GM21619 (cell line): Measurements from ENCODE around the gene FAM204A.

Experiments used
- ATAC-seq: cut with Tn5 transposase; IDR thresholded peaks from one replicate; pipeline ENCODE4 v1.9.1; 2021; ENCODE audit not compliant: unreplicated experiment

The FAM204A gene

DNA sequence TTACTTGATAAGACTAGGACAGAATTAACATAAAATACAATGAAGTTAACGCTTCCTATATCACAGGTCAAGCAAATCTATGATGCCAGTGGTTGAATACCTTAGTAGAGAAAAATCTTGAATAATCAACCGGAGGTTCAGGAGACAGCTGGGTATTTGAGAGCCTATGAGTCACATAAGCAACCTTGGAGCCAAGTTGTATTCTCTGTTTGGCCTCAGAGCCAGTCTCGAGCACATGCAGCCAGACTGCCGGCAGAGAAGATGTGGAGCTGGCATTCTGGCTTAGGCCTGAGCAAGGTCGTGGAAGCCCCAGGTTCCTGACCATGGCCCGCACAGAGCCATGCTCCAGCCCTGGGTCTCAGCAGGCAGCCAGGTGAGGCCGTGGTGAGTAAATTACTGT lies 90.3 kb downstream of the FAM204A start:
- no peak for ATAC-seq

DNA sequence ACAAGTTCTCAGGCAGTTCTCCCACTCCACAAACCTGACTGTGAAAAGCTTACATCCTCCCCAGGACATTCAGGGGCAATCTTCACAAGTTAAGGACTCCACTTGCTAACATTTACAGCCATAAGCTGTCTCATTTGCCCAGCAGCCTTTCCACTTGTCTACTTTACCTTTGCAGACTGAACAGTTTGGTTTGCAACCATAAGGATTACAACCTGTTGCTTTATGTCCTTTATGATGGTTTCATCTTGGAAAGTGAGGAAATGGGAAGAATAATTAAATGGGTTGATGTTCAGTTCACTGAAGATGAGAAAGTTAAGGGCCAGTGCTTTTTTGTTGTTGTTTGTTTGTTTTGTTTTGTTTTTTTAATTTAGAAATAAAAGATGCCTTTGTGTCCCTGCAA lies 92.4 kb downstream of the FAM204A start:
- ATAC-seq: no peak
